Tibial nerve (tissue), 3 donors: ENCODE measurements around the gene DNM2.

Experiments used
- POLR2A ChIP-seq, 2 donors: fragments of 450-650 bp; IDR thresholded peaks; one replicate each; pipeline ENCODE4 v1.6.1; 2017; ENCODE audit warnings: antibody characterized with exemption in 2 of 2, mild to moderate bottlenecking in 2 of 2, moderate library complexity in 2 of 2
- TF ChIP-seq, protein P1 (sequence below), 5 experiments: fragments of 200-600 bp in 3 of 5; fragments of 450-650 bp in 2 of 5; sonication (generic) in 3 of 5; IDR thresholded peaks; one replicate each; pipeline ENCODE4 v1.5.1; 2016 to 2019; ENCODE audit warnings: antibody characterized with exemption in 5 of 5, mild to moderate bottlenecking in 3 of 5, moderate library complexity in 2 of 5

DNA sequence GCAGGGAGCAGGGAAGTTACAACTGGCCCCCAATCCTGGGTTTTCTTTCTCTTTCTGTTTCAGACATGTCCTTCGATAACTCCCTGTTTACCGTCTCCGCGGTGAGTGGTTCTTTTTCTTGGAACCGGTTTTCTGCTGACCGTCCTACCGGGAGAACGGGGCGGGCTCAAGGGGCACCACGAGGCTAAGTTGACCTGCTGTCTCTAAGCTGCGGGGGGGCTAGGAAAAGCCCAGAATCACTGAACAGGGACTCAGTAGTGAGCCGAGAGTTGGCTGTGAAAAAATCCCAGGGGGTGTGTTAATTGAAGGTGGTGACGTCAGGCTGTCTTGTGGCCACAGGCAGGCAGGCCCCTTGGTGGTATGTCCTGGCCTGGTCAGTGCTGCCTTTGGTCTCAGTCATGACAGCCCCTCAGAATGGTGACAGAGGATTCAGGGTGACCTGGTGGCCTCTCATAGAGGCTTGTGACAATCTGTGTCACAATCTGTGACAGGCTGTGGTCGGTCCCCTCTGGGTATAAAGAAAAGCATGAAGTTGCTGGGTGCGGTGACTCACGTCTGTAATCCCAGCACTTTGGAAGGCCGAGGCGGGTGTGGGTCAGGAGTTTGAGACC lies 145.3 kb downstream of the DNM2 start:
- TF ChIP-seq, protein P1, sequence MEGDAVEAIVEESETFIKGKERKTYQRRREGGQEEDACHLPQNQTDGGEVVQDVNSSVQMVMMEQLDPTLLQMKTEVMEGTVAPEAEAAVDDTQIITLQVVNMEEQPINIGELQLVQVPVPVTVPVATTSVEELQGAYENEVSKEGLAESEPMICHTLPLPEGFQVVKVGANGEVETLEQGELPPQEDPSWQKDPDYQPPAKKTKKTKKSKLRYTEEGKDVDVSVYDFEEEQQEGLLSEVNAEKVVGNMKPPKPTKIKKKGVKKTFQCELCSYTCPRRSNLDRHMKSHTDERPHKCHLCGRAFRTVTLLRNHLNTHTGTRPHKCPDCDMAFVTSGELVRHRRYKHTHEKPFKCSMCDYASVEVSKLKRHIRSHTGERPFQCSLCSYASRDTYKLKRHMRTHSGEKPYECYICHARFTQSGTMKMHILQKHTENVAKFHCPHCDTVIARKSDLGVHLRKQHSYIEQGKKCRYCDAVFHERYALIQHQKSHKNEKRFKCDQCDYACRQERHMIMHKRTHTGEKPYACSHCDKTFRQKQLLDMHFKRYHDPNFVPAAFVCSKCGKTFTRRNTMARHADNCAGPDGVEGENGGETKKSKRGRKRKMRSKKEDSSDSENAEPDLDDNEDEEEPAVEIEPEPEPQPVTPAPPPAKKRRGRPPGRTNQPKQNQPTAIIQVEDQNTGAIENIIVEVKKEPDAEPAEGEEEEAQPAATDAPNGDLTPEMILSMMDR (IDR thresholded peaks at IDR 0.05): no peak
- no peak for TF ChIP-seq POLR2A (IDR thresholded peaks at IDR 0.05)
